Glomerular endothelial cell (primary cell): Measurements from ENCODE around the gene EFCAB7. TPM values are rescaled to one million over a fixed set of nuclear protein-coding genes. Genes with fewer than 3 reads are reported as not detected.
A peak's percentile ranks its signal among the peaks of the same experiment; 100 is the strongest.

ENCODE experiments used
- DNase-seq: peaks from one replicate; pipeline ENCODE4 v3.0.0-alpha.2; 2011; ENCODE audit warnings: low read depth, low spot score; ENCODE audit errors: extremely low read depth
- total RNA-seq: library from RNA; depleted of rRNA; stranded (reverse); fragments of >200 nt; gene quantifications from 2 replicates; pipeline ENCODE4 v1.2.3, GENCODE V29; 2015

Gene EFCAB7
- total RNA-seq, 1 donor from 2014 or later = 5.2 TPM

DNA sequence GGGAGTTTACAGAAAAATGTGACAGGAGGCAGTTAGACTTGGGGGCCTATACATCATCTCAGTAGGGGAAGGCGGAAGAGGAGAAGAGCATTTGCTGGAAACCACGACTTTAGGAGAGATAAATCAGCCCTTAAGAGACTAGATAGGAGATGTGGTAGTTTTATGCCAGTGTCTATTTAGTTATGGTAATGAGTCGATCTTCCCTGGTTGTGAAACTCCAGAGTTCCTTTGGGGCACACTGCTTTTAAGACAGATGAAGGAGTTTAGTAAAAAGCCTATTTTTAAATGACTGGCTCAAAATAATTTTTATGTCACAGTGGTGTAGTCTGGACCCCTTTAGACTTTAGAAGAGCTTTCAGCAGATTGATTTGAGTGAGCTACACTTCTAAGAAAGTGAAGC lies 77.7 kb downstream of the EFCAB7 start:
- DNase-seq = no peak

GRCh38 chr1:63601463-63601862 lies 78.1 kb downstream of the EFCAB7 start:
- DNase-seq = no peak

GRCh38 chr1:63601912-63602311 lies 78.6 kb downstream of the EFCAB7 start:
- no peak for DNase-seq

GRCh38 chr1:63602629-63603028 lies 79.3 kb downstream of the EFCAB7 start:
- no peak for DNase-seq

GRCh38 chr1:63603810-63604209 lies 80.5 kb downstream of the EFCAB7 start:
- DNase-seq = no peak

DNA sequence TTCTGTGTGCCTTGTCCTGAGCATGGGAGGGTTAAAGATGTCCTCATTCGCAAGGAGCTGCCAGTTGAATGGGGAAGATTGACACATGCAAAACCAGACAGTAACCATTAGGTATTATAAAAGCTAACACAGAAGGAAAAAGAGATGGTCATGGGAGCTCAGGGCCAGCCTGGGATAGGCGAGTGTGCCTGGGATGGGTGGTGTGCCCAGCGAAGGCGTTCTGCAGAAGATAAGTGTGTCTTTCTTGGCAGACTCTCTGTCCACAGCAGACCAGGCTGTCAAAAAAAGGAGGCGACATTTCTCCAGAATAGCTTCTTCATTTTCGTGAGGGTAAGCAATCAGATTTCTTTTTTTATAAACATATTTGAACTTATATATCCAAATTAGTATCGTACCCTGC lies 84.0 kb downstream of the EFCAB7 start:
- DNase-seq = no peak

DNA sequence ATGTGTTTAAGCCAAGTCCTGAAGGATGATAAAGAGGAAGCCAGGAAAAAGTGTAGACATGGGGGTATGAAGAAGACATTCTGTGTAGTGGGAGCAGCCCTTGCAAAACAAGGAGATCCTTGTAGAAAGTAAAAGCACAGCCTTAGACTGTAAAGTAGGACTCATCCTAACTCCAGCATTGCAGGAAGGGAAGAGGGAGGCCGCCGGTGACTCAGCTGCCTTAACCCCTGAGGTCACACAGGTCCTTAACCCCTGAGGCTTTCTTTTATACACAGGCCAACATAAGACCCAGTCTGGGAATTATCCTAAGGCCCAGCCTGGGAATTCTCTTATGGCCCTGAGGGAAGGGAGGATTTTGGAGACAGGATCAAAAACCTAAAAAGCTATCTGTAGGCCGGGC lies 87.9 kb downstream of the EFCAB7 start:
- no peak for DNase-seq

- DNase-seq = no peak
Measured at GRCh38 chr1:63612564-63612963, 89.2 kb downstream of the EFCAB7 start.

GRCh38 chr1:63612971-63613370 lies 89.6 kb downstream of the EFCAB7 start:
- DNase-seq = no peak

GRCh38 chr1:63615768-63616420 lies 92.6 kb downstream of the EFCAB7 start:
- DNase-seq = peak; percentile 58

GRCh38 chr1:63617450-63617849 lies 94.1 kb downstream of the EFCAB7 start:
- no peak for DNase-seq

- DNase-seq = no peak
Measured at GRCh38 chr1:63618011-63618410, 94.7 kb downstream of the EFCAB7 start.

DNA sequence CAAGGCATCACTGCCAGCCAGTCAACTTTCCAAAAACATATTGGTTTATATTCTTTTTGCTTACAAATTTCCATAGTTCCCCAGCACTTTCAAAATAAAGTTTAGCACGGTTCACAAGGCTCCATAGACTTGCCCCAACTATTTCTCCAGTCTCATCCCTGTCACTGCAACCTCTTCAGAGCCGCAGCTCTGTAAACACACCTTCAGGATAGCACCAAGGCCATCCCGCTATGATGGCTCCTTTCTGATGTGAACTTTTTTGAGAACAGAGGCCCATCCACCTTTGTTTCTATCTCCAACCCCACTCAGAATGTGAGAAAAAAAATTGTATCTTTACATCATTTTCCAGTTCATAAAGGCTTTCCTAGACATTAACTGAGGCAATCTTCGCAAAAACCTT lies 96.2 kb downstream of the EFCAB7 start:
- no peak for DNase-seq

GRCh38 chr1:63620671-63621070 lies 97.3 kb downstream of the EFCAB7 start:
- DNase-seq = no peak

GRCh38 chr1:63621075-63621474 lies 97.8 kb downstream of the EFCAB7 start:
- DNase-seq = no peak

GRCh38 chr1:63621698-63622097 lies 98.4 kb downstream of the EFCAB7 start:
- no peak for DNase-seq

Other genes starting within 250 kb of the EFCAB7 start
- gene FOXD3, start 201.0 kb upstream of the EFCAB7 start, total RNA-seq = not detected in 2 replicates
- gene ALG6, start 155.9 kb upstream of the EFCAB7 start, total RNA-seq = 8.5 and 11.0 TPM in 2 replicates
- gene ITGB3BP, start 300 bp upstream of the EFCAB7 start, total RNA-seq = 11.5 and 17.2 TPM in 2 replicates
- gene PGM1, start 69.9 kb downstream of the EFCAB7 start, total RNA-seq = 29.2 and 30.8 TPM in 2 replicates